ENCODE measurements around the gene PSMB3.

GRCh38 chr17:38753071-38753506, 548 bp downstream of the PSMB3 start:
- TF ChIP-seq CTCF (IDR thresholded peaks at IDR 0.05) = no peak
- TF ChIP-seq POLR2A (IDR thresholded peaks at IDR 0.05) = no peak

All from esophagus squamous epithelium (tissue), 4 donors.